SU-DHL-6 (cell line): ENCODE results near the gene EPAS1.

Experiments
- H2AFZ ChIP-seq: fragments of 200-600 bp; sonication (generic); 2 replicates; pipeline ENCODE4 v1.6.1; 2014; ENCODE audit warnings: low read depth, mild to moderate bottlenecking, moderate library complexity, mixed read lengths, antibody characterized with exemption, low read length; ENCODE audit not compliant: severe bottlenecking
- H3F3A ChIP-seq: fragments of 200-600 bp; shearing (Covaris generic); 2 replicates; pipeline ENCODE4 v1.6.0; 2016; ENCODE audit warnings: antibody characterized with exemption, mild to moderate bottlenecking; ENCODE audit not compliant: insufficient read depth
- H3K27ac ChIP-seq: fragments of 200-600 bp; sonication (generic); 2 replicates; pipeline ENCODE4 v1.5.1; 2016; ENCODE audit warnings: low read depth, mild to moderate bottlenecking, low read length, moderate library complexity, mixed read lengths
- H3K27me3 ChIP-seq: fragments of 200-600 bp; sonication (generic), shearing (Covaris generic); 2 replicates; pipeline ENCODE4 v1.6.0; 2014; ENCODE audit warnings: mild to moderate bottlenecking, low read length
- H3K36me3 ChIP-seq: fragments of 200-600 bp; sonication (generic); 2 replicates; pipeline ENCODE4 v1.6.1; 2014; ENCODE audit warnings: mild to moderate bottlenecking, low read length, mixed read lengths
- H3K4me2 ChIP-seq: fragments of 300-600, 200-600 bp; shearing (Covaris generic), sonication (generic); 2 replicates; pipeline ENCODE4 v1.6.0; 2014; ENCODE audit warnings: low read length, low read depth, mild to moderate bottlenecking; ENCODE audit not compliant: poor library complexity, severe bottlenecking
- H3K4me3 ChIP-seq: fragments of 200-600 bp; sonication (generic); 2 replicates; pipeline ENCODE4 v1.5.1; 2014; ENCODE audit warnings: antibody characterized with exemption, low read length, mild to moderate bottlenecking, mixed read lengths; ENCODE audit not compliant: insufficient read depth, poor library complexity, severe bottlenecking
- H3K79me2 ChIP-seq: fragments of 200-600 bp; sonication (generic); 2 replicates; pipeline ENCODE4 v1.6.1; 2014; ENCODE audit warnings: mild to moderate bottlenecking, low read length, moderate library complexity; ENCODE audit not compliant: insufficient read depth
- H3K9ac ChIP-seq: fragments of 200-600 bp; sonication (generic); 2 replicates; pipeline ENCODE4 v1.7.0; 2014; ENCODE audit warnings: mild to moderate bottlenecking, low read length
- H3K9me2 ChIP-seq: fragments of 200-600 bp; sonication (generic); replicated peaks from 2 replicates; pipeline ENCODE4 v1.6.1; 2014; ENCODE audit warnings: low read length; ENCODE audit not compliant: insufficient read depth
- H3K9me3 ChIP-seq: fragments of 200-600 bp; sonication (generic); 2 replicates; pipeline ENCODE4 v1.6.1; 2014; ENCODE audit warnings: low read length, mixed read lengths; ENCODE audit not compliant: insufficient read depth
- H4K20me1 ChIP-seq: fragments of 200-600 bp; sonication (generic); 2 replicates; pipeline ENCODE4 v1.6.1; 2014; ENCODE audit warnings: low read depth, mild to moderate bottlenecking, antibody characterized with exemption, low read length, moderate library complexity, mixed read lengths
- EZH2phosphoT487 ChIP-seq: fragments of 200-600 bp; sonication (generic), shearing (Covaris generic); conservative IDR thresholded peaks from 2 replicates; pipeline ENCODE4 v1.6.1; 2018; ENCODE audit warnings: mild to moderate bottlenecking, antibody characterized with exemption, low read length, moderate library complexity, mixed read lengths
- TF ChIP-seq, protein P1 (sequence below): fragments of 200-600 bp; sonication (generic); IDR thresholded peaks from one replicate; pipeline ENCODE4 v1.5.1; 2017; ENCODE audit warnings: antibody characterized with exemption, mild to moderate bottlenecking, low read length, moderate library complexity; ENCODE audit not compliant: insufficient read depth, poor library complexity, severe bottlenecking

Gene EPAS1

DNA sequence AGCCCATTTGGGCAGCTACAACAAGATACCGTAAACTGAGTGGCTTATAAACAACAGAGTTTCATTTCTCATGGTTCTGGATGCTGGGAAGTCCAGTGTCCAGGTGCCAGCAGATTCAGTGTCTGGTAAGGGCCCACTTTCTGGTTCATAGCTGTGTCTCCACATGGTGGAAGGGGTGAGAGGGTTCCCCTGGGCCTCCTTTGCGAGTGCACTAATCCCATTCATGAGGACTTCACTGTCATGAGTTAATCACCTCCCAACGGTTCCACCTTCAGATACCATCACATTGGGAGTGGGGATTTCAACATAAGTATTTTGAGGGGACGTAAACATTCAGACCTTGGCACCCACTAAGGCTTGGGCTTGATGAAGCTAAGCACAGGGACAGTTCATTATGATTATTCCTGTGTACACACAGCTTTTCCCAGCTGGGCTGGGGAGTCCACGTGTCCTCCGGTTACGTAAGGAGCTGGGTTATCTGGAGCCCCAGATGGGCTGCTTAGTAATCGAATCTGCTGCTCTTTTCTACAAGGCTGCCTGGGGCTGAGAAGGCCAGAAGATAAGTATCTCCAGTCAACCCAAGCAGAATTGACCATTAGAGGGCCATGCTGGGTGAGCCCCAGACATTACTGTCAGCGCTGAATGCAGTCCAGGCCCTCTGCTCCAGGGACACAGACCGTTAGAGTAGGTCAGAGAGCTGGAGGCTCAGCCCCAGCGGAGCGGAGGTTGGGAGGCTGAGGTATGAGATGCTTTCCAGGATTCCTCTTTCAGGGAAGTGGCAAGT, 42.7 kb downstream of the EPAS1 start:
- no peak overlapping the region for H2AFZ ChIP-seq
- no peaks in the 10 kb centered on the region for H3F3A ChIP-seq
- no peaks in the 10 kb centered on the region for H3K79me2 ChIP-seq
- no peaks in the 10 kb centered on the region for H4K20me1 ChIP-seq
- H3K9me2 ChIP-seq = no peaks in the 10 kb centered on the region
- no peaks in the 10 kb centered on the region for H3K27me3 ChIP-seq
- no peak overlapping the region for H3K27ac ChIP-seq
- H3K4me3 ChIP-seq = no peak overlapping the region
- no peaks in the 10 kb centered on the region for H3K36me3 ChIP-seq
- no peaks in the 10 kb centered on the region for H3K9me3 ChIP-seq
- no peak overlapping the region for H3K4me2 ChIP-seq
- H3K9ac ChIP-seq = no peak overlapping the region
- TF ChIP-seq EZH2phosphoT487 = no peak
- TF ChIP-seq, protein P1, sequence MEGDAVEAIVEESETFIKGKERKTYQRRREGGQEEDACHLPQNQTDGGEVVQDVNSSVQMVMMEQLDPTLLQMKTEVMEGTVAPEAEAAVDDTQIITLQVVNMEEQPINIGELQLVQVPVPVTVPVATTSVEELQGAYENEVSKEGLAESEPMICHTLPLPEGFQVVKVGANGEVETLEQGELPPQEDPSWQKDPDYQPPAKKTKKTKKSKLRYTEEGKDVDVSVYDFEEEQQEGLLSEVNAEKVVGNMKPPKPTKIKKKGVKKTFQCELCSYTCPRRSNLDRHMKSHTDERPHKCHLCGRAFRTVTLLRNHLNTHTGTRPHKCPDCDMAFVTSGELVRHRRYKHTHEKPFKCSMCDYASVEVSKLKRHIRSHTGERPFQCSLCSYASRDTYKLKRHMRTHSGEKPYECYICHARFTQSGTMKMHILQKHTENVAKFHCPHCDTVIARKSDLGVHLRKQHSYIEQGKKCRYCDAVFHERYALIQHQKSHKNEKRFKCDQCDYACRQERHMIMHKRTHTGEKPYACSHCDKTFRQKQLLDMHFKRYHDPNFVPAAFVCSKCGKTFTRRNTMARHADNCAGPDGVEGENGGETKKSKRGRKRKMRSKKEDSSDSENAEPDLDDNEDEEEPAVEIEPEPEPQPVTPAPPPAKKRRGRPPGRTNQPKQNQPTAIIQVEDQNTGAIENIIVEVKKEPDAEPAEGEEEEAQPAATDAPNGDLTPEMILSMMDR = no peak

DNA sequence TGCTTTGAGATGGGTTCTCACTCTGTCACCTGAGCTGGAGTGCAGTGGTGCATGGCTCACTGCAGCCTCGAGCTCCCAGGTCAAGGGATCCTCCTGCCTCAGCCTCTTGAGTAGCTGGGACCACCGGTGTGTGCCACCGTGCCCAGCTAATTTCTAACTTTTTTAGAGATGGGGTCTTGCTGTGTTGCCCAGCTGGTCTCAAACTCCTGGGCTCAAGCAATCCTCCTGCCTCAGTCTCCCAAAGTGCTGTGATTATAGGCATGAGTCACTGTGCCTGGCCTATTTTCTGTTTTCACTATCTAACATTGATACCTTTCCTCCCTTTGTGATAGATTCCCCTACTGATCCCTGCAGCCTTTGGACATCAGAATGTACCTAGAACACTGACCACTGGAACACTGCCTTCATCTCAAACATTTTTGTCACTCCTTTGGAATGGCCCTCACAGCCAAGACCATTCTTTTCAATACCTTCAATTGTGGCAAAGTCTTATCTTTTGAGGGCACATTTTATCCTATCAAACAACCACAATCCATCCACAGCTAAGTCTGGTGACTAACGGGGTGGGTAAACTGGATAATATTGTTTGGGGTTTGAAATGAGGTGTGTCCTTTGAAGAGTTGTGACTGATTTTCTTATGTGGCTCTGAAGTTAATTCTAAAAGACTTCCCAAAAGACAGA, 43.7 kb downstream of the EPAS1 start:
- Histone ChIP-seq H3K27me3 (no peaks in the 10 kb centered on the region), H2AFZ (no peak overlapping the region), H3K27ac (no peak overlapping the region), H3K4me2 (no peak overlapping the region), H3K4me3 (no peak overlapping the region), H3F3A (no peaks in the 10 kb centered on the region), H3K9ac (no peak overlapping the region), H4K20me1 (no peaks in the 10 kb centered on the region), H3K36me3 (no peaks in the 10 kb centered on the region), H3K9me3 (no peaks in the 10 kb centered on the region), H3K79me2 (no peaks in the 10 kb centered on the region), H3K9me2 (no peaks in the 10 kb centered on the region)
- no peak for TF ChIP-seq EZH2phosphoT487
- TF ChIP-seq, protein P1 = no peak

DNA sequence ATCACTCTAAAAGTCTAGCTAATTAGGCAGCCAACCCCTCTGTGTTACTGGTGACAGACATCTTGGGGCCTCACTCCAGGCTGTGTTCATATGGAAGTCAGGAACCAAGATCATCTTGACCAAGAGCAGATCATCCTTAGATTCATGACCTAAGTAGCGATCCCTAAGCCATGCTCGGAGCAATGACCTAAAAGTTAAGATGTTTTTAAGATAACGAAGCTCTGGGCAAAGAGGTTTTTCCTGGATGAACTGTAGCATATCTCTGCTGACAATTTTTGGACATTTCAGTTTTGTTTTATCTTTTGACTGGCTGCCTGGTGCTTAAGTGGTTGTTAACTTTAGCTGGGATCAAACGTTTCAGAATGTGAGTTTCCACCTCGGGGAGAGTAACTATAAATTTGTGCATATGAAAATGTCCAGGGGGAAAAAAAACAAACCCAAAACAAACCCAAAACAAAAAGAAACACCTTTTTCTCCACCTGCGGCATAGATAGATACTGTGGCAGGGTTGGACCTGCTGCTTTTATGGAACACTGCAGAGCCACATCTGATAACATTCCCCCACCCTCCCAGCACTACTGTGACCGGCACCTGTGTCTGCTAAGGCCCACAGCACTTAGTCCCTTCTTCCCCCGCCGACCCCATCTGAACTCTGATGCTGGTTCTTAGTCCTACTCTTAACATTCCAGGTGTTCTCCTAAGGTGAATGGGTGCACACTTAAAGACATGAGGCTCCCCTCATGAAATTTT, 45.5 kb downstream of the EPAS1 start:
- Histone ChIP-seq H2AFZ (no peak overlapping the region), H3F3A (no peaks in the 10 kb centered on the region), H4K20me1 (no peaks in the 10 kb centered on the region), H3K79me2 (no peaks in the 10 kb centered on the region), H3K36me3 (no peaks in the 10 kb centered on the region), H3K4me2 (no peak overlapping the region), H3K9ac (no peak overlapping the region), H3K9me3 (no peaks in the 10 kb centered on the region), H3K4me3 (no peak overlapping the region), H3K27ac (no peak overlapping the region), H3K27me3 (no peaks in the 10 kb centered on the region), H3K9me2 (no peaks in the 10 kb centered on the region)
- TF ChIP-seq, protein P1 = no peak
- TF ChIP-seq EZH2phosphoT487 = no peak
